BJ (cell line): Measurements from ENCODE around the gene XRRA1. TPM values are rescaled to one million over a fixed set of nuclear protein-coding genes. Genes with fewer than 3 reads are reported as not detected.

Experiments
- CTCF ChIA-PET: fragments of 350-600 bp; formaldehyde crosslinking; extraction: SDS; loops from one replicate; lab custom pipeline; 2021; ENCODE audit warnings: antibody characterized with exemption, inconsistent platforms; lab: Yijun Ruan, JAX
- POLR2A ChIA-PET: fragments of 300-600 bp; sonication (Branson Sonifier 250); formaldehyde crosslinking; extraction: SDS; loops from one replicate; lab custom pipeline; 2021; ENCODE audit warnings: antibody characterized with exemption; lab: Charles Lee
- DNase-seq: peaks from one replicate; pipeline ENCODE4 v3.0.0-alpha.2; 2011; ENCODE audit warnings: low read depth
- H3K27me3 ChIP-seq: 2 replicates; pipeline ENCODE4 v1.6.0; 2011; ENCODE audit warnings: low read length; ENCODE audit not compliant: control insufficient read depth, insufficient read depth
- H3K36me3 ChIP-seq: 2 replicates; pipeline ENCODE4 v1.5.1; 2011; ENCODE audit warnings: low read length; ENCODE audit not compliant: control insufficient read depth, insufficient read depth
- H3K4me3 ChIP-seq: 2 replicates; pipeline ENCODE4 v1.5.1; 2011; ENCODE audit warnings: low read depth, mild to moderate bottlenecking, control low read depth, low read length
- CTCF ChIP-seq: IDR thresholded peaks from 2 replicates; pipeline ENCODE4 v1.5.1; 2011; ENCODE audit warnings: low read depth, mild to moderate bottlenecking, control low read depth, inconsistent platforms, low read length, moderate library complexity; ENCODE audit not compliant: insufficient read depth
- polyA plus RNA-seq: library from polyadenylated mRNA; depleted of rRNA; stranded (reverse); fragments of >200 nt; gene quantifications from 2 replicates; pipeline ENCODE4 v1.2.3, GENCODE V29; 2011

Gene XRRA1
- polyA plus RNA-seq, 1 experiment = 6.8 TPM

- DNase-seq = peak; percentile 7
- ChIA-PET POLR2A (interaction anchor here (0.8 kb wide), 1 partner anchor 10 kb away, joined by 3 read pairs; no protein-coding TSS in a partner anchor), CTCF (interaction anchor here (0.6 to 1.9 kb wide), 5 partner anchors 8 to 253 kb away, joined by 3 to 6 read pairs (median 3); no protein-coding TSS in a partner anchor)
- Histone ChIP-seq H3K36me3 (no peaks in the 10 kb centered on the region), H3K4me3 (peak within 1 kb of the TSS; percentile 67), H3K27me3 (no peaks in the 10 kb centered on the region)
- no peak for TF ChIP-seq CTCF
Measured at GRCh38 chr11:74988541-74989259, 39.8 kb upstream of the XRRA1 start, which contains the start of gene NEU3. TSS of gene NEU3 (plus strand) at chr11:74988933. CDS start at chr11:74989061, 128 bp downstream.

- CTCF ChIA-PET = interaction anchor here (0.9 to 1.2 kb wide), 2 partner anchors 11 to 17 kb away, joined by 3 read pairs; no protein-coding TSS in a partner anchor
Measured at GRCh38 chr11:74984730-74985129, 35.8 kb upstream of the XRRA1 start.

GRCh38 chr11:74984070-74984469, 35.2 kb upstream of the XRRA1 start:
- no peak for DNase-seq
- TF ChIP-seq CTCF = no peak
- ChIA-PET CTCF (interaction anchor here (1.2 kb wide), 1 partner anchor 10 kb away, joined by 3 read pairs; no protein-coding TSS in a partner anchor), POLR2A (no interaction called here)
- Histone ChIP-seq H3K4me3 (no peak overlapping the region), H3K27me3 (no peaks in the 10 kb centered on the region), H3K36me3 (peaks cover 2% of the 10 kb centered on the region)

More at GRCh38 chr11:74984730-74985129, 35.8 kb upstream of the XRRA1 start:
- H3K36me3 ChIP-seq = peaks cover 2% of the 10 kb centered on the region
- H3K27me3 ChIP-seq = no peaks in the 10 kb centered on the region
- no peak for DNase-seq
- H3K4me3 ChIP-seq = no peak overlapping the region
- POLR2A ChIA-PET = no interaction called here
- TF ChIP-seq CTCF = no peak

GRCh38 chr11:74981888-74982287, 33.0 kb upstream of the XRRA1 start:
- ChIA-PET CTCF (no interaction called here), POLR2A (no interaction called here)
- Histone ChIP-seq H3K4me3 (no peak overlapping the region), H3K36me3 (peaks cover 2% of the 10 kb centered on the region), H3K27me3 (no peaks in the 10 kb centered on the region)
- TF ChIP-seq CTCF = no peak
- DNase-seq = no peak

- ChIA-PET CTCF (no interaction called here), POLR2A (no interaction called here)
- Histone ChIP-seq H3K36me3 (peaks cover 2% of the 10 kb centered on the region), H3K4me3 (no peak overlapping the region), H3K27me3 (no peaks in the 10 kb centered on the region)
- no peak for DNase-seq
- no peak for TF ChIP-seq CTCF
Measured at GRCh38 chr11:74980634-74981033, 31.7 kb upstream of the XRRA1 start.
